Choroid plexus epithelial cell (primary cell): ENCODE data around the gene SMTNL2.
A peak's percentile ranks its signal among the peaks of the same experiment; 100 is the strongest.

Source experiments
- DNase-seq: peaks from one replicate; pipeline ENCODE4 v3.0.0-alpha.2; 2010; ENCODE audit warnings: low read depth
- H3K4me3 ChIP-seq: 2 replicates; pipeline ENCODE4 v1.5.1; 2011; ENCODE audit warnings: low read depth, mild to moderate bottlenecking, control low read depth, low read length, moderate library complexity
- CTCF ChIP-seq: conservative IDR thresholded peaks from 2 replicates; pipeline ENCODE4 v1.5.1; 2011; ENCODE audit warnings: low read depth, mild to moderate bottlenecking, control low read depth, inconsistent platforms, low read length, moderate library complexity

SMTNL2 gene

GRCh38 chr17:4538236-4539002, 45.9 kb upstream of the SMTNL2 start:
- TF ChIP-seq CTCF = no peak
- no peak overlapping the region for H3K4me3 ChIP-seq
- no peak for DNase-seq

GRCh38 chr17:4539025-4539424, 45.3 kb upstream of the SMTNL2 start:
- H3K4me3 ChIP-seq = no peak overlapping the region
- no peak for DNase-seq
- TF ChIP-seq CTCF = no peak

- TF ChIP-seq CTCF = no peak
- no peak for DNase-seq
- H3K4me3 ChIP-seq = no peak overlapping the region
Observed at GRCh38 chr17:4539576-4540223, 44.6 kb upstream of the SMTNL2 start.

GRCh38 chr17:4540224-4540651, 44.1 kb upstream of the SMTNL2 start:
- no peak for DNase-seq
- no peak overlapping the region for H3K4me3 ChIP-seq
- TF ChIP-seq CTCF = peak; percentile 43

GRCh38 chr17:4540687-4541327, 43.5 kb upstream of the SMTNL2 start:
- no peak for DNase-seq
- no peak for TF ChIP-seq CTCF
- H3K4me3 ChIP-seq = no peak overlapping the region

GRCh38 chr17:4541328-4542002, 42.9 kb upstream of the SMTNL2 start:
- TF ChIP-seq CTCF = no peak

More at GRCh38 chr17:4541328-4542002, 42.9 kb upstream of the SMTNL2 start:
- DNase-seq = no peak
- H3K4me3 ChIP-seq = no peak overlapping the region
